ENCODE results near the gene PGPEP1.

DNA sequence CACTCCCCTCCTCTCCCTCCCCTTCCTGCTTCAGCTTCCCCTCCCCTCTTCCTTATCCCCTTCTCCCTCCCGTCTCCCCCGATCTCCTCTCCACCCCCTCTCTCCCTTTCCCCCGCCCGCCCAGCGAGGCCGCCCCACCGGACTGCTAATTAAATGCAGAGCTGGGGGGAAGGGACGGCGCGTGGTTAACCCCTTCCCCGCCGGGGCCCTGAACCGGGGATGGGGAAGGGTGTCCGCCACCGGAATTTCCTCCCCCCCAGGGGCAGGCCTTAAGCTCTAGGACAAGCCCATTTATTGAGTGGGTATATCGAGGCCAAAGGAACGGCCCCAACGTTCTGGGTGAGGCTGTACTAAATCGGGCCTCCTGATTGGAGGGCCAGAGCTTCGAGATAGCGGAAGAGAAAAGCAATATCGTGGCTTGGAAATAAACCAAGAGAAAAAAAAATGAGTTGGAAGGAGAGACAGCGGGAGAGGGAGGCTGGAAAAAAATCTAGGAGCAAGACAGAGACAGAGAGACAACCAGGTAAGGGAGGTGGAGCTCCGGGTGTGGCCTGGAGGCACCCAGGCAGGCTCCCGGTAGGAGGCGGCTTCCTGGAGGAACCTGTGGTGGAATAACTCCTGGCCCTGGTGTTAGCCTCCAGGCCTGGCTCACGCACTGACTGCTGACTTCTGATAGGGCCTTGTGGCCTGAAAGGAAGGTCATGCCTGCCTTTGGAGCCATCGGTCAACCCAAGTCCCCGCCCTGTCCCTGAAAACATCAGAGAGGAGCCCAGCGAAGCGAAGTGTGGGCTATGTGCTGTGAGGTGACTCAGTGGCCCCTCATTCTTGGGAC is 47.4 kb upstream of the PGPEP1 start:
- TF ChIP-seq TAF1 (IDR thresholded peaks at IDR 0.05; ENCODE audit: low read depth) (no peak), FOXM1 (IDR thresholded peaks at IDR 0.05; ENCODE audit: borderline replicate concordance, low read depth) (no peak)
- TF ChIP-seq, protein P1, sequence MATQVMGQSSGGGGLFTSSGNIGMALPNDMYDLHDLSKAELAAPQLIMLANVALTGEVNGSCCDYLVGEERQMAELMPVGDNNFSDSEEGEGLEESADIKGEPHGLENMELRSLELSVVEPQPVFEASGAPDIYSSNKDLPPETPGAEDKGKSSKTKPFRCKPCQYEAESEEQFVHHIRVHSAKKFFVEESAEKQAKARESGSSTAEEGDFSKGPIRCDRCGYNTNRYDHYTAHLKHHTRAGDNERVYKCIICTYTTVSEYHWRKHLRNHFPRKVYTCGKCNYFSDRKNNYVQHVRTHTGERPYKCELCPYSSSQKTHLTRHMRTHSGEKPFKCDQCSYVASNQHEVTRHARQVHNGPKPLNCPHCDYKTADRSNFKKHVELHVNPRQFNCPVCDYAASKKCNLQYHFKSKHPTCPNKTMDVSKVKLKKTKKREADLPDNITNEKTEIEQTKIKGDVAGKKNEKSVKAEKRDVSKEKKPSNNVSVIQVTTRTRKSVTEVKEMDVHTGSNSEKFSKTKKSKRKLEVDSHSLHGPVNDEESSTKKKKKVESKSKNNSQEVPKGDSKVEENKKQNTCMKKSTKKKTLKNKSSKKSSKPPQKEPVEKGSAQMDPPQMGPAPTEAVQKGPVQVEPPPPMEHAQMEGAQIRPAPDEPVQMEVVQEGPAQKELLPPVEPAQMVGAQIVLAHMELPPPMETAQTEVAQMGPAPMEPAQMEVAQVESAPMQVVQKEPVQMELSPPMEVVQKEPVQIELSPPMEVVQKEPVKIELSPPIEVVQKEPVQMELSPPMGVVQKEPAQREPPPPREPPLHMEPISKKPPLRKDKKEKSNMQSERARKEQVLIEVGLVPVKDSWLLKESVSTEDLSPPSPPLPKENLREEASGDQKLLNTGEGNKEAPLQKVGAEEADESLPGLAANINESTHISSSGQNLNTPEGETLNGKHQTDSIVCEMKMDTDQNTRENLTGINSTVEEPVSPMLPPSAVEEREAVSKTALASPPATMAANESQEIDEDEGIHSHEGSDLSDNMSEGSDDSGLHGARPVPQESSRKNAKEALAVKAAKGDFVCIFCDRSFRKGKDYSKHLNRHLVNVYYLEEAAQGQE (IDR thresholded peaks at IDR 0.05; ENCODE audit: low read depth), result no peak
